ENCODE results near the gene ASCL3.
"Not testable (repeated sequence)": the region's sequence is repeated elsewhere in the genome, so short reads cannot be mapped to it uniquely, and the experiment has no call there.

Gene ASCL3

GRCh38 chr11:8948886-8949285 lies 6.1 kb upstream of the ASCL3 start:
- Histone ChIP-seq H3K4me1 (ENCODE audit: control insufficient read depth in 1 of 2, insufficient read depth in 2 of 2, low read length in 2 of 2) (no peaks in the 10 kb centered on the region), H3K36me3 (ENCODE audit: control insufficient read depth in 1 of 2, insufficient read depth in 2 of 2, low read length in 2 of 2) (peaks cover 30 to 43% of the 10 kb centered on the region in 2 donors), H3K27me3 (ENCODE audit: control insufficient read depth in 1 of 2, insufficient read depth in 2 of 2, low read length in 2 of 2) (no peaks in the 10 kb centered on the region), H3K9me3 (ENCODE audit: control insufficient read depth in 1 of 2, low read length in 2 of 2) (no peaks in the 10 kb centered on the region), H3K27ac (ENCODE audit: low read depth, low read length) (no peak overlapping the region), H3K4me3 (ENCODE audit: low read depth in 1 of 2, low read length in 2 of 2) (no peak overlapping the region), H3K9ac (ENCODE audit: low read depth in 1 of 2, low read length in 2 of 2) (no peak overlapping the region)

- Histone ChIP-seq H3K9me3 (ENCODE audit: control insufficient read depth in 1 of 2, low read length in 2 of 2) (no peaks in the 10 kb centered on the region), H3K9ac (ENCODE audit: low read depth in 1 of 2, low read length in 2 of 2) (no peak overlapping the region), H3K4me3 (ENCODE audit: low read depth in 1 of 2, low read length in 2 of 2) (no peak overlapping the region), H3K4me1 (ENCODE audit: control insufficient read depth in 1 of 2, insufficient read depth in 2 of 2, low read length in 2 of 2) (no peaks in the 10 kb centered on the region), H3K27ac (ENCODE audit: low read depth, low read length) (no peak overlapping the region), H3K36me3 (ENCODE audit: control insufficient read depth in 1 of 2, insufficient read depth in 2 of 2, low read length in 2 of 2) (peaks cover 26 to 35% of the 10 kb centered on the region in 2 donors), H3K27me3 (ENCODE audit: control insufficient read depth in 1 of 2, insufficient read depth in 2 of 2, low read length in 2 of 2) (no peaks in the 10 kb centered on the region)
Observed at GRCh38 chr11:8947230-8947943, 4.6 kb upstream of the ASCL3 start.

- Histone ChIP-seq H3K9me3 (ENCODE audit: control insufficient read depth in 1 of 2, low read length in 2 of 2) (no peaks in the 10 kb centered on the region), H3K36me3 (ENCODE audit: control insufficient read depth in 1 of 2, insufficient read depth in 2 of 2, low read length in 2 of 2) (no peaks in the 10 kb centered on the region), H3K27me3 (ENCODE audit: control insufficient read depth in 1 of 2, insufficient read depth in 2 of 2, low read length in 2 of 2) (no peaks in the 10 kb centered on the region), H3K27ac (ENCODE audit: low read depth, low read length) (no peak overlapping the region), H3K9ac (ENCODE audit: low read depth in 1 of 2, low read length in 2 of 2) (no peak overlapping the region), H3K4me1 (ENCODE audit: control insufficient read depth in 1 of 2, insufficient read depth in 2 of 2, low read length in 2 of 2) (no peaks in the 10 kb centered on the region), H3K4me3 (ENCODE audit: low read depth in 1 of 2, low read length in 2 of 2) (no peak overlapping the region)
Observed at GRCh38 chr11:8941341-8942103, 1.3 kb downstream of the ASCL3 start.

- H3K4me1 ChIP-seq (ENCODE audit: control insufficient read depth in 1 of 2, insufficient read depth in 2 of 2, low read length in 2 of 2): no peaks in the 10 kb centered on the region
- H3K27me3 ChIP-seq (ENCODE audit: control insufficient read depth in 1 of 2, insufficient read depth in 2 of 2, low read length in 2 of 2): no peaks in the 10 kb centered on the region
- no peak overlapping the region for H3K27ac ChIP-seq (ENCODE audit: low read depth, low read length)
- no peaks in the 10 kb centered on the region for H3K36me3 ChIP-seq (ENCODE audit: control insufficient read depth in 1 of 2, insufficient read depth in 2 of 2, low read length in 2 of 2)
- no peak overlapping the region for H3K9ac ChIP-seq (ENCODE audit: low read depth in 1 of 2, low read length in 2 of 2)
- no peak overlapping the region for H3K4me3 ChIP-seq (ENCODE audit: low read depth in 1 of 2, low read length in 2 of 2)
- H3K9me3 ChIP-seq (ENCODE audit: control insufficient read depth in 1 of 2, low read length in 2 of 2): no peaks in the 10 kb centered on the region
Observed at GRCh38 chr11:8937659-8938058, 5.2 kb downstream of the ASCL3 start.

GRCh38 chr11:8937159-8937558 lies 5.7 kb downstream of the ASCL3 start:
- Histone ChIP-seq H3K9me3 (ENCODE audit: control insufficient read depth in 1 of 2, low read length in 2 of 2) (no peaks in the 10 kb centered on the region), H3K27me3 (ENCODE audit: control insufficient read depth in 1 of 2, insufficient read depth in 2 of 2, low read length in 2 of 2) (no peaks in the 10 kb centered on the region), H3K4me1 (ENCODE audit: control insufficient read depth in 1 of 2, insufficient read depth in 2 of 2, low read length in 2 of 2) (no peaks in the 10 kb centered on the region), H3K36me3 (ENCODE audit: control insufficient read depth in 1 of 2, insufficient read depth in 2 of 2, low read length in 2 of 2) (no peaks in the 10 kb centered on the region), H3K4me3 (ENCODE audit: low read depth in 1 of 2, low read length in 2 of 2) (no peak overlapping the region), H3K27ac (ENCODE audit: low read depth, low read length) (no peak overlapping the region), H3K9ac (ENCODE audit: low read depth in 1 of 2, low read length in 2 of 2) (no peak overlapping the region)

GRCh38 chr11:8935789-8936188 lies 7.0 kb downstream of the ASCL3 start:
- H3K4me3 ChIP-seq (ENCODE audit: low read depth in 1 of 2, low read length in 2 of 2); H3K27me3 ChIP-seq (ENCODE audit: control insufficient read depth in 1 of 2, insufficient read depth in 2 of 2, low read length in 2 of 2); H3K9me3 ChIP-seq (ENCODE audit: control insufficient read depth in 1 of 2, low read length in 2 of 2); H3K4me1 ChIP-seq (ENCODE audit: control insufficient read depth in 1 of 2, insufficient read depth in 2 of 2, low read length in 2 of 2); H3K36me3 ChIP-seq (ENCODE audit: control insufficient read depth in 1 of 2, insufficient read depth in 2 of 2, low read length in 2 of 2); H3K9ac ChIP-seq (ENCODE audit: low read depth in 1 of 2, low read length in 2 of 2); H3K27ac ChIP-seq (ENCODE audit: low read depth, low read length): not testable (repeated sequence)

- Histone ChIP-seq H3K4me3 (ENCODE audit: low read depth in 1 of 2, low read length in 2 of 2) (no peak overlapping the region), H3K4me1 (ENCODE audit: control insufficient read depth in 1 of 2, insufficient read depth in 2 of 2, low read length in 2 of 2) (no peaks in the 10 kb centered on the region), H3K27ac (ENCODE audit: low read depth, low read length) (no peak overlapping the region), H3K36me3 (ENCODE audit: control insufficient read depth in 1 of 2, insufficient read depth in 2 of 2, low read length in 2 of 2) (no peaks in the 10 kb centered on the region), H3K9ac (ENCODE audit: low read depth in 1 of 2, low read length in 2 of 2) (no peak overlapping the region), H3K27me3 (ENCODE audit: control insufficient read depth in 1 of 2, insufficient read depth in 2 of 2, low read length in 2 of 2) (no peaks in the 10 kb centered on the region), H3K9me3 (ENCODE audit: control insufficient read depth in 1 of 2, low read length in 2 of 2) (no peaks in the 10 kb centered on the region)
Observed at GRCh38 chr11:8934742-8935488, 7.9 kb downstream of the ASCL3 start.

- Histone ChIP-seq H3K9ac (ENCODE audit: low read depth in 1 of 2, low read length in 2 of 2) (no peak overlapping the region), H3K27ac (ENCODE audit: low read depth, low read length) (no peak overlapping the region), H3K4me3 (ENCODE audit: low read depth in 1 of 2, low read length in 2 of 2) (no peak overlapping the region), H3K9me3 (ENCODE audit: control insufficient read depth in 1 of 2, low read length in 2 of 2) (no peaks in the 10 kb centered on the region), H3K4me1 (ENCODE audit: control insufficient read depth in 1 of 2, insufficient read depth in 2 of 2, low read length in 2 of 2) (no peaks in the 10 kb centered on the region), H3K27me3 (ENCODE audit: control insufficient read depth in 1 of 2, insufficient read depth in 2 of 2, low read length in 2 of 2) (no peaks in the 10 kb centered on the region), H3K36me3 (ENCODE audit: control insufficient read depth in 1 of 2, insufficient read depth in 2 of 2, low read length in 2 of 2) (no peaks in the 10 kb centered on the region)
Observed at GRCh38 chr11:8933931-8934330, 8.9 kb downstream of the ASCL3 start.

- Histone ChIP-seq H3K9me3 (ENCODE audit: control insufficient read depth in 1 of 2, low read length in 2 of 2) (no peaks in the 10 kb centered on the region), H3K4me3 (ENCODE audit: low read depth in 1 of 2, low read length in 2 of 2) (no peak within 1 kb of the TSS), H3K4me1 (ENCODE audit: control insufficient read depth in 1 of 2, insufficient read depth in 2 of 2, low read length in 2 of 2) (no peaks in the 10 kb centered on the region), H3K27me3 (ENCODE audit: control insufficient read depth in 1 of 2, insufficient read depth in 2 of 2, low read length in 2 of 2) (no peaks in the 10 kb centered on the region), H3K9ac (ENCODE audit: low read depth in 1 of 2, low read length in 2 of 2) (no peak within 1 kb of the TSS), H3K27ac (ENCODE audit: low read depth, low read length) (no peak within 1 kb of the TSS), H3K36me3 (ENCODE audit: control insufficient read depth in 1 of 2, insufficient read depth in 2 of 2, low read length in 2 of 2) (no peaks in the 10 kb centered on the region)
Observed at GRCh38 chr11:8932564-8933180, 10.1 kb downstream of the ASCL3 start, which contains the start of gene C11orf16. TSS of gene C11orf16 (minus strand) at chr11:8932947. CDS start at chr11:8932308, 639 bp downstream.
